HG03103 (cell line): Measurements from ENCODE around the gene KCNG4.

Experiments used
- ATAC-seq: cut with Tn5 transposase; IDR thresholded peaks from one replicate; pipeline ENCODE4 v1.9.1; 2021; ENCODE audit warnings: low read depth; ENCODE audit not compliant: unreplicated experiment

Gene KCNG4

GRCh38 chr16:84266451-84266850 lies 26.6 kb upstream of the KCNG4 start:
- no peak for ATAC-seq

GRCh38 chr16:84262939-84263338 lies 23.1 kb upstream of the KCNG4 start:
- no peak for ATAC-seq

- ATAC-seq, result no peak
These were observed 22.2 kb upstream of the KCNG4 start for GRCh38 chr16:84262031-84262430.

GRCh38 chr16:84260766-84261554 lies 21.1 kb upstream of the KCNG4 start:
- no peak for ATAC-seq

- ATAC-seq, result no peak
These were observed 19.9 kb upstream of the KCNG4 start for GRCh38 chr16:84259691-84260090.

GRCh38 chr16:84258266-84258665 lies 18.5 kb upstream of the KCNG4 start:
- no peak for ATAC-seq

- no peak for ATAC-seq
These were observed 15.4 kb upstream of the KCNG4 start for GRCh38 chr16:84255050-84255810.

- ATAC-seq, result no peak
These were observed 14.2 kb upstream of the KCNG4 start for GRCh38 chr16:84254062-84254461.

GRCh38 chr16:84253173-84253572 lies 13.4 kb upstream of the KCNG4 start:
- no peak for ATAC-seq

GRCh38 chr16:84252184-84252583 lies 12.4 kb upstream of the KCNG4 start:
- ATAC-seq, result no peak

GRCh38 chr16:84247844-84248243 lies 8.0 kb upstream of the KCNG4 start:
- ATAC-seq, result no peak

- ATAC-seq, result no peak
These were observed 7.5 kb upstream of the KCNG4 start for GRCh38 chr16:84247331-84247730.

- no peak for ATAC-seq
These were observed 6.9 kb upstream of the KCNG4 start for GRCh38 chr16:84246679-84247077.

- no peak for ATAC-seq
These were observed 6.3 kb upstream of the KCNG4 start for GRCh38 chr16:84245956-84246678.

- ATAC-seq, result no peak
These were observed 4.9 kb upstream of the KCNG4 start for GRCh38 chr16:84244728-84245127.

- ATAC-seq, result no peak
These were observed 3.9 kb upstream of the KCNG4 start for GRCh38 chr16:84243732-84244131.

GRCh38 chr16:84242839-84243238 lies 3.0 kb upstream of the KCNG4 start:
- no peak for ATAC-seq

GRCh38 chr16:84241778-84242177 lies 2.0 kb upstream of the KCNG4 start:
- no peak for ATAC-seq

- ATAC-seq, result no peak
These were observed 643 bp upstream of the KCNG4 start for GRCh38 chr16:84240455-84240854.

GRCh38 chr16:84239141-84239769 lies 557 bp downstream of the KCNG4 start:
- ATAC-seq, result no peak
